ENCODE data around the gene UNC79.
"Not testable (repeated sequence)": the region's sequence is repeated elsewhere in the genome, so short reads cannot be mapped to it uniquely, and the experiment has no call there.

UNC79 gene

GRCh38 chr14:93410021-93410420, 20.7 kb upstream of the UNC79 start:
- DNase-seq (ENCODE audit: low spot score) = no peak
- in situ Hi-C loops (cut with MboI; ENCODE audit: low sequenced_read_pairs, unreplicated experiment) = no loop called here
- TF ChIP-seq, protein P1, sequence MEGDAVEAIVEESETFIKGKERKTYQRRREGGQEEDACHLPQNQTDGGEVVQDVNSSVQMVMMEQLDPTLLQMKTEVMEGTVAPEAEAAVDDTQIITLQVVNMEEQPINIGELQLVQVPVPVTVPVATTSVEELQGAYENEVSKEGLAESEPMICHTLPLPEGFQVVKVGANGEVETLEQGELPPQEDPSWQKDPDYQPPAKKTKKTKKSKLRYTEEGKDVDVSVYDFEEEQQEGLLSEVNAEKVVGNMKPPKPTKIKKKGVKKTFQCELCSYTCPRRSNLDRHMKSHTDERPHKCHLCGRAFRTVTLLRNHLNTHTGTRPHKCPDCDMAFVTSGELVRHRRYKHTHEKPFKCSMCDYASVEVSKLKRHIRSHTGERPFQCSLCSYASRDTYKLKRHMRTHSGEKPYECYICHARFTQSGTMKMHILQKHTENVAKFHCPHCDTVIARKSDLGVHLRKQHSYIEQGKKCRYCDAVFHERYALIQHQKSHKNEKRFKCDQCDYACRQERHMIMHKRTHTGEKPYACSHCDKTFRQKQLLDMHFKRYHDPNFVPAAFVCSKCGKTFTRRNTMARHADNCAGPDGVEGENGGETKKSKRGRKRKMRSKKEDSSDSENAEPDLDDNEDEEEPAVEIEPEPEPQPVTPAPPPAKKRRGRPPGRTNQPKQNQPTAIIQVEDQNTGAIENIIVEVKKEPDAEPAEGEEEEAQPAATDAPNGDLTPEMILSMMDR (IDR thresholded peaks at IDR 0.05; ENCODE audit: borderline replicate concordance, control extremely low read depth, extremely low read depth, insufficient read depth, missing control alignments) = no peak

DNA sequence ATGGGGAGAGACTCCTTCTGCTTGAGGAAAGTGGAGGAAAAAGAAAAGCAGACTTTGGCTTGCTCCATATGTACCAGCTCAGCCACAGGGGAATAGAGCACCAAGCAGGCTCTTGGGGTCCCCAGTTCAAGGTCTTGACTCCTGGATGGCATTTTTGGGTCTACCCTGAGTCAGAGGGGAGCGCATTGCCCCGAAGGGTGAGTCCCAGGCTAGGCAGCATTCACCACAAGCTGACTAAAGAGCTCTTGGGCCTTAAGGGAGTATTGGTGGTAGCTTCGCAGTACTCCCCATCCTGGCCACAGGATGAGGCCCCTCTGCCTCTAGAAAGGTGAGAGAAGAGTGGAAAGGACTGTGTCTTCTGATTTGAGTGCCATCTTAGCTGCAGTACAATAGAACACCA, 19.8 kb upstream of the UNC79 start:
- TF ChIP-seq, protein P1 (IDR thresholded peaks at IDR 0.05; ENCODE audit: borderline replicate concordance, control extremely low read depth, extremely low read depth, insufficient read depth, missing control alignments) = no peak
- no peak for DNase-seq (ENCODE audit: low spot score)
- in situ Hi-C loops (cut with MboI; ENCODE audit: low sequenced_read_pairs, unreplicated experiment) = no loop called here

- DNase-seq (ENCODE audit: low spot score); in situ Hi-C loops (cut with MboI; ENCODE audit: low sequenced_read_pairs, unreplicated experiment): not testable (repeated sequence)
Measured at GRCh38 chr14:93425136-93425535, 5.6 kb upstream of the UNC79 start.

GRCh38 chr14:93426750-93427149, 4.0 kb upstream of the UNC79 start:
- no peak for DNase-seq (ENCODE audit: low spot score)
- in situ Hi-C loops (cut with MboI; ENCODE audit: low sequenced_read_pairs, unreplicated experiment) = no loop called here
- TF ChIP-seq, protein P1 (IDR thresholded peaks at IDR 0.05; ENCODE audit: borderline replicate concordance, control extremely low read depth, extremely low read depth, insufficient read depth, missing control alignments) = no peak

DNA sequence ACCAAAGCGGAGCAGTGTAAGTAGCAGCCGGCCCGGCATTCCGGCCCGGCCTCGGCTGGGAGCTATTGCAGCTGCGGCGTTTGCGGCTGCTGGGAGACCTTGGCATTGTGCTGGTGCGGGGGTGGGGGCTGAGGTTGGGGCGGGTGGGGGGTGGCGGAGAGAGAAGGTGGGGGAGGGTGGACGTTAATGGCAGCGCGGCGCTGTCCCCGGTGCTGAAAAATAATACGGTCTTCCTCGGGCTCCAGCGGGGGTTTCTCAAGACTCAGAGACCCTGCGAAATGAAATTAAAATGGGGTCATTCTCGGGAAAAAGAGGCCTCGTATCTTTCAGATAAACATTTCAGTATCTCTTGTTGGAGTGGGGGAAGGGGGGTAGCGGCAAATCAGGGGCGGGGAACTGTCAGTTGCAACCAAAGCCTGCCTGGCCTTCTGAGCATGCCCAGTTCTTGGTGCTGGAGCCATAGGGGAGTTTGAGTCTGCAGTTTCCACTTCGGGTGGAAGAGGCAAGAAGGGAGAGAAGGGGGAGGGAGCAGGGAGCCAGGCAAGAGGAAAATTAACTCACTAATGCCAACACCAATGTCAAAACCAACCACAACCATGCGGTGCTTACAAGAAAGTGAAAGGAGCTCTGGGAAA, 414 bp downstream of the UNC79 start:
- in situ Hi-C loops (cut with MboI; ENCODE audit: low sequenced_read_pairs, unreplicated experiment) = no loop called here
- TF ChIP-seq, protein P1 (IDR thresholded peaks at IDR 0.05; ENCODE audit: borderline replicate concordance, control extremely low read depth, extremely low read depth, insufficient read depth, missing control alignments) = no peak
- DNase-seq (ENCODE audit: low spot score) = peak; percentile 21

DNA sequence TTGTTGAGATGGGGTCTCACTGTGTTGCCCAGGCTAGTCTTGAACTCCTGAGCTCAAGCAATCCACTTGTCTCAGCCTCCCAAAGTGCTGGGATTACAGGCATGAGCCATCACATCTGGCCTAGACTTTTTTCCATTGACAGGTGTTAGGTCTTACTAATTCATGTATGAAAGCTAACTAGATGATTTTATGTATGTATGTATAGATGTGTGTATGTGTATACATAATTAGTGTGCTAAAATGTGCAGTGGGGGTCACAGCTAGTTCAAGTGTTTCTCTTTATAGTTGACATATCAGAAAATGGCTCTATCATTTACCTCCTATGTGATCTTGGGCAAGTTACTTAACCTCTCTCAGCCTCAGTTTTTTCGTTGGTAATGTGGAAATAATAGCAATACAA, 23.5 kb downstream of the UNC79 start:
- TF ChIP-seq, protein P1 (IDR thresholded peaks at IDR 0.05; ENCODE audit: borderline replicate concordance, control extremely low read depth, extremely low read depth, insufficient read depth, missing control alignments) = no peak
- in situ Hi-C loops (cut with MboI; ENCODE audit: low sequenced_read_pairs, unreplicated experiment) = no loop called here
- no peak for DNase-seq (ENCODE audit: low spot score)

DNA sequence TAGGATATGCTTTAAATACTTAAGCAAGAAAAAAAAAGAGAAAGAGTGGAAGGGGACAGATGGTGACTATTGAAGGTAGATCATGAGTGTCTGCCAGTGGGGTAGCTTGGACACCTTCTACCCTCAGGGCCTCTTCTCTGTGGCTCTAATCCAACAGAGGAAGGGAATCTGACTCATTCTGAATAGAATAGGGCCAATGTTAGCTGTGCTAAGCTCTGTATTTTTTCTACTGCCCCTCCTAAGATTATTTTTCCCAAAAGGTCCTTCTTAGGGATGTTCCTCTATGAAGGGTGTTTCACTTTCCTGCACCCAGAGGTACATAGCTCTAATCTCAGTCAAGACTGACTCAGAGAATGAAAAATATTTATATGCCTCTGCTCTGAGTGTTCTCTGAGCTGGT, 25.6 kb downstream of the UNC79 start:
- TF ChIP-seq, protein P1 (IDR thresholded peaks at IDR 0.05; ENCODE audit: borderline replicate concordance, control extremely low read depth, extremely low read depth, insufficient read depth, missing control alignments) = no peak
- in situ Hi-C loops (cut with MboI; ENCODE audit: low sequenced_read_pairs, unreplicated experiment) = no loop called here
- DNase-seq (ENCODE audit: low spot score) = no peak
